WI38 (cell line): Measurements from ENCODE around the gene MCM9.
A peak's percentile ranks its signal among the peaks of the same experiment; 100 is the strongest.

Source experiments
- H3K4me3 ChIP-seq: 2 replicates; pipeline ENCODE4 v1.5.1; 2011; ENCODE audit warnings: low read depth, mild to moderate bottlenecking, control low read depth, low read length
- CTCF ChIP-seq: IDR thresholded peaks from 2 replicates; pipeline ENCODE4 v1.5.1; 2012; ENCODE audit warnings: low read depth, mild to moderate bottlenecking, control low read depth, low read length

Gene MCM9

GRCh38 chr6:118933855-118934460, 1.0 kb downstream of the MCM9 start:
- H3K4me3 ChIP-seq = peak overlapping the region; percentile 86
- no peak for TF ChIP-seq CTCF

GRCh38 chr6:118932421-118932820, 2.5 kb downstream of the MCM9 start:
- no peak overlapping the region for H3K4me3 ChIP-seq
- no peak for TF ChIP-seq CTCF

GRCh38 chr6:118931436-118931835, 3.5 kb downstream of the MCM9 start:
- TF ChIP-seq CTCF = no peak

GRCh38 chr6:118930680-118931079, 4.3 kb downstream of the MCM9 start:
- H3K4me3 ChIP-seq = no peak overlapping the region
- no peak for TF ChIP-seq CTCF

More at GRCh38 chr6:118931436-118931835, 3.5 kb downstream of the MCM9 start:
- no peak overlapping the region for H3K4me3 ChIP-seq

GRCh38 chr6:118923035-118923434, 11.9 kb downstream of the MCM9 start:
- no peak overlapping the region for H3K4me3 ChIP-seq
- TF ChIP-seq CTCF = no peak

- no peak overlapping the region for H3K4me3 ChIP-seq
- TF ChIP-seq CTCF = no peak
Measured at GRCh38 chr6:118921084-118921483, 13.9 kb downstream of the MCM9 start.

GRCh38 chr6:118918329-118918725, 16.6 kb downstream of the MCM9 start:
- H3K4me3 ChIP-seq = no peak overlapping the region
- TF ChIP-seq CTCF = no peak
